ENCODE results near the gene ANXA10. TPM values are rescaled to one million over a fixed set of nuclear protein-coding genes. Genes with fewer than 3 reads are reported as not detected.
"Not testable (repeated sequence)": the region's sequence is repeated elsewhere in the genome, so short reads cannot be mapped to it uniquely, and the experiment has no call there.

Gene ANXA10
- total RNA-seq, 1 donor from 2014 or later, result not detected

GRCh38 chr4:168212656-168213055 is 120.3 kb downstream of the ANXA10 start:
- no peaks in the 10 kb centered on the region for H3K27me3 Mint-ChIP-seq (ENCODE audit: unreplicated experiment)
- no peak for DNase-seq (ENCODE audit: low spot score)
- H3K9me3 Mint-ChIP-seq (ENCODE audit: unreplicated experiment), result no peaks in the 10 kb centered on the region

DNA sequence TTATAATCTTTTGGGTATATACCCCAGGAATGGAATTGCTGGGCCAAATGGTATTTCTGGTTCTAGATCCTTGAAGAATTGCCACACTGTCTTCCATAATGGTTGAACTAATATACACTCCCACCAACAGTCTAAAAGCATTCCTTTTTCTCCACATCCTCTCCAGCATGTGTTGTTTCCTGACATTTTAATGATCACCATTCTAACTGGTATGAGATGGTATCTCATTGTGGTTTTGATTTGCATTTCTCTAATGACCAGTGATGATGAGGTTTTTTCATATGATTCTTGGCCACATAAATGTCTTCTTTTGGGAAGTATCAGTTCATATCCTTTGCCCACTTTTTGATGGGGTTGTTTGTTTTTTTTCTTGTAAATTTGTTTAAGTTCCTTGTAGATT is 121.2 kb downstream of the ANXA10 start:
- DNase-seq (ENCODE audit: low spot score); H3K4me3 Mint-ChIP-seq (ENCODE audit: unreplicated experiment); H3K36me3 Mint-ChIP-seq (ENCODE audit: low read depth, unreplicated experiment); H3K27me3 Mint-ChIP-seq (ENCODE audit: unreplicated experiment); H3K27ac Mint-ChIP-seq (ENCODE audit: unreplicated experiment); H3K9me3 Mint-ChIP-seq (ENCODE audit: unreplicated experiment); H3K4me1 Mint-ChIP-seq (ENCODE audit: unreplicated experiment): not testable (repeated sequence)

More at GRCh38 chr4:168212656-168213055, 120.3 kb downstream of the ANXA10 start:
- Mint-ChIP-seq H3K36me3 (ENCODE audit: low read depth, unreplicated experiment) (peaks cover 3% of the 10 kb centered on the region), H3K27ac (ENCODE audit: unreplicated experiment) (no peak overlapping the region), H3K4me3 (ENCODE audit: unreplicated experiment) (no peak overlapping the region), H3K4me1 (ENCODE audit: unreplicated experiment) (peaks cover 2% of the 10 kb centered on the region)
- no peak for TF ChIP-seq CTCF (IDR thresholded peaks at IDR 0.05; ENCODE audit: unreplicated experiment)

GRCh38 chr4:168218645-168219044 is 126.3 kb downstream of the ANXA10 start:
- Mint-ChIP-seq H3K9me3 (ENCODE audit: unreplicated experiment) (no peaks in the 10 kb centered on the region), H3K4me3 (ENCODE audit: unreplicated experiment) (no peak overlapping the region), H3K27ac (ENCODE audit: unreplicated experiment) (no peak overlapping the region), H3K36me3 (ENCODE audit: low read depth, unreplicated experiment) (peaks cover 3% of the 10 kb centered on the region), H3K4me1 (ENCODE audit: unreplicated experiment) (no peaks in the 10 kb centered on the region), H3K27me3 (ENCODE audit: unreplicated experiment) (no peaks in the 10 kb centered on the region)
- no peak for DNase-seq (ENCODE audit: low spot score)
- TF ChIP-seq CTCF (IDR thresholded peaks at IDR 0.05; ENCODE audit: unreplicated experiment), result no peak

DNA sequence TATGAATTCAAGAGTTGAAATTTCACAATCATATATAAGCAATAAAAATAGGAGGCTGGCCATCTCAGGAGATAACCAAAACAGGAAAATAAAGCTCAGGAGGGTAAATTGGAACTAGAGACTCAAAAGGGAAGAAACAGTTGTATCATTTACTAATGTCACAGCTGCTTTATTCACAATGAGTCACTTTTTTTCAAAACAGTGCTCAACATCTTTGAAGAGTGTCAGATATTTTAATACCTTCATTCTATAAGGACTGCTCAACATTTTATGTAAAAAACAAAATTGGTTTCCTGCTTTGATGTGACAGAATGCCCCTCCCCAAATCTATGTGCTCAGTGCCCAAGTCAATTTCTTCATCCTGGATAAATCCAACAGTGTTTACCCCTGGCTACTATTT is 128.6 kb downstream of the ANXA10 start:
- no peaks in the 10 kb centered on the region for H3K27me3 Mint-ChIP-seq (ENCODE audit: unreplicated experiment)
- no peaks in the 10 kb centered on the region for H3K9me3 Mint-ChIP-seq (ENCODE audit: unreplicated experiment)
- no peak overlapping the region for H3K4me3 Mint-ChIP-seq (ENCODE audit: unreplicated experiment)
- H3K4me1 Mint-ChIP-seq (ENCODE audit: unreplicated experiment), result no peaks in the 10 kb centered on the region
- DNase-seq (ENCODE audit: low spot score), result no peak
- H3K36me3 Mint-ChIP-seq (ENCODE audit: low read depth, unreplicated experiment), result peaks cover 3% of the 10 kb centered on the region
- no peak for TF ChIP-seq CTCF (IDR thresholded peaks at IDR 0.05; ENCODE audit: unreplicated experiment)
- H3K27ac Mint-ChIP-seq (ENCODE audit: unreplicated experiment), result no peak overlapping the region

- TF ChIP-seq CTCF (IDR thresholded peaks at IDR 0.05; ENCODE audit: unreplicated experiment), result no peak
- peaks cover 3% of the 10 kb centered on the region for H3K36me3 Mint-ChIP-seq (ENCODE audit: low read depth, unreplicated experiment)
- no peak overlapping the region for H3K4me3 Mint-ChIP-seq (ENCODE audit: unreplicated experiment)
- no peaks in the 10 kb centered on the region for H3K9me3 Mint-ChIP-seq (ENCODE audit: unreplicated experiment)
- no peak for DNase-seq (ENCODE audit: low spot score)
- no peaks in the 10 kb centered on the region for H3K27me3 Mint-ChIP-seq (ENCODE audit: unreplicated experiment)
- no peak overlapping the region for H3K27ac Mint-ChIP-seq (ENCODE audit: unreplicated experiment)
- no peaks in the 10 kb centered on the region for H3K4me1 Mint-ChIP-seq (ENCODE audit: unreplicated experiment)
These were observed 129.0 kb downstream of the ANXA10 start for GRCh38 chr4:168221301-168221700.

Other genes with a start within 250 kb of the ANXA10 start
- gene DDX60, start 226.2 kb downstream of the ANXA10 start, total RNA-seq (ENCODE audit: unreplicated experiment), result 5.0 TPM

Data from endothelial cell (in vitro differentiated cells).